ENCODE data around the gene POLR2B.

- TF ChIP-seq EZH2 (IDR thresholded peaks at IDR 0.05) (no peak), CTCF (IDR thresholded peaks at IDR 0.05) (no peak), EZH2phosphoT487 (IDR thresholded peaks at IDR 0.05) (no peak)
Observed at GRCh38 chr4:56931924-56932323, 46.8 kb upstream of the POLR2B start.

Measured in neural progenitor cell (in vitro differentiated cells).